Articular chondrocyte of knee joint (primary cell): ENCODE results near the gene FRMPD2. TPM values are rescaled to one million over a fixed set of nuclear protein-coding genes. Genes with fewer than 3 reads are reported as not detected.

Experiments used
- total RNA-seq: library from RNA; depleted of rRNA; stranded (reverse); fragments of >200 nt; gene quantifications from 2 replicates; pipeline ENCODE4 v1.2.3, GENCODE V29; 2012

FRMPD2 gene, protein sequence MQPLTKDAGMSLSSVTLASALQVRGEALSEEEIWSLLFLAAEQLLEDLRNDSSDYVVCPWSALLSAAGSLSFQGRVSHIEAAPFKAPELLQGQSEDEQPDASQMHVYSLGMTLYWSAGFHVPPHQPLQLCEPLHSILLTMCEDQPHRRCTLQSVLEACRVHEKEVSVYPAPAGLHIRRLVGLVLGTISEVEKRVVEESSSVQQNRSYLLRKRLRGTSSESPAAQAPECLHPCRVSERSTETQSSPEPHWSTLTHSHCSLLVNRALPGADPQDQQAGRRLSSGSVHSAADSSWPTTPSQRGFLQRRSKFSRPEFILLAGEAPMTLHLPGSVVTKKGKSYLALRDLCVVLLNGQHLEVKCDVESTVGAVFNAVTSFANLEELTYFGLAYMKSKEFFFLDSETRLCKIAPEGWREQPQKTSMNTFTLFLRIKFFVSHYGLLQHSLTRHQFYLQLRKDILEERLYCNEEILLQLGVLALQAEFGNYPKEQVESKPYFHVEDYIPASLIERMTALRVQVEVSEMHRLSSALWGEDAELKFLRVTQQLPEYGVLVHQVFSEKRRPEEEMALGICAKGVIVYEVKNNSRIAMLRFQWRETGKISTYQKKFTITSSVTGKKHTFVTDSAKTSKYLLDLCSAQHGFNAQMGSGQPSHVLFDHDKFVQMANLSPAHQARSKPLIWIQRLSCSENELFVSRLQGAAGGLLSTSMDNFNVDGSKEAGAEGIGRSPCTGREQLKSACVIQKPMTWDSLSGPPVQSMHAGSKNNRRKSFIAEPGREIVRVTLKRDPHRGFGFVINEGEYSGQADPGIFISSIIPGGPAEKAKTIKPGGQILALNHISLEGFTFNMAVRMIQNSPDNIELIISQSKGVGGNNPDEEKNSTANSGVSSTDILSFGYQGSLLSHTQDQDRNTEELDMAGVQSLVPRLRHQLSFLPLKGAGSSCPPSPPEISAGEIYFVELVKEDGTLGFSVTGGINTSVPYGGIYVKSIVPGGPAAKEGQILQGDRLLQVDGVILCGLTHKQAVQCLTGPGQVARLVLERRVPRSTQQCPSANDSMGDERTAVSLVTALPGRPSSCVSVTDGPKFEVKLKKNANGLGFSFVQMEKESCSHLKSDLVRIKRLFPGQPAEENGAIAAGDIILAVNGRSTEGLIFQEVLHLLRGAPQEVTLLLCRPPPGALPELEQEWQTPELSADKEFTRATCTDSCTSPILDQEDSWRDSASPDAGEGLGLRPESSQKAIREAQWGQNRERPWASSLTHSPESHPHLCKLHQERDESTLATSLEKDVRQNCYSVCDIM (N-terminal part only)
- total RNA-seq = not detected in 2 replicates

DNA sequence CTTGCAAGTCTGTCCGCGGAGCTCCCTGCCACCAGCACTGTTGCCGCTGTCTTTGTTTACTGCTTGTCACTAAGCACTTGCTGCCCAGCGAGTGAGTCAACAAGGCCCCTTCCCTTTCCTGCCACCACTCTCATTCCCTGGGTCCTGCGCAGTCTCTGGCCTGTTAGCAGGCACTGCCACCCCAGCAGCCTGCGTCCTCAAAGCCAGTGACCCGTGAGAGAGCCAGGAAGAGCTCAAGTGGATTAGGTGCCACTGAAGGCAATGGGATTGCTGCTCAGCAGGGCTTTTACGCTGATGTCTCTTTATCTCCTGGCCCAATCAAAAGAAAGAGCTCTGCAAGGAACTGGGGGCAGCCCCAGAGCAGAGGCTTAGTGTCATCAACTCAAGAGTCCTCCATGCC lies at the start of gene FRMPD2:
TSS of gene FRMPD2 (minus strand) at position 61 of the 400 bp plus-strand sequence. CDS start 129 bp downstream, outside the sequence.

GRCh38 chr10:48306265-48306869 lies 31.9 kb upstream of the FRMPD2 start, which contains the start of gene MAPK8:
Gene MAPK8, plus strand, starts transcription at chr10:48306677. Its CDS starts 94,984 bp downstream, at chr10:48401661.

Other genes with a start within 250 kb of the FRMPD2 start
- 49.9 and 54.7 TPM in 2 replicates for gene MAPK8, start 32.0 kb upstream of the FRMPD2 start, total RNA-seq